IPS DF 4.7 (cell line): ENCODE data around the gene FBN1.
A peak's percentile ranks its signal among the peaks of the same experiment; 100 is the strongest.

Experiments used
- DNase-seq: peaks from one replicate; pipeline ENCODE4 v3.0.0-alpha.2; 2013; ENCODE audit warnings: low spot score; ENCODE audit errors: extremely low read depth

The FBN1 gene

GRCh38 chr15:48472756-48473155 is 172.8 kb downstream of the FBN1 start:
- no peak for DNase-seq

- no peak for DNase-seq
Observed at GRCh38 chr15:48471073-48471472, 174.4 kb downstream of the FBN1 start.

GRCh38 chr15:48470096-48470495 is 175.4 kb downstream of the FBN1 start:
- no peak for DNase-seq

- no peak for DNase-seq
Observed at GRCh38 chr15:48469681-48470080, 175.8 kb downstream of the FBN1 start.

- no peak for DNase-seq
Observed at GRCh38 chr15:48469271-48469670, 176.2 kb downstream of the FBN1 start.

- no peak for DNase-seq
Observed at GRCh38 chr15:48467801-48468200, 177.7 kb downstream of the FBN1 start.

GRCh38 chr15:48466820-48467219 is 178.7 kb downstream of the FBN1 start:
- no peak for DNase-seq

GRCh38 chr15:48466079-48466478 is 179.4 kb downstream of the FBN1 start:
- DNase-seq, result no peak

GRCh38 chr15:48465410-48465809 is 180.1 kb downstream of the FBN1 start:
- DNase-seq, result no peak

- DNase-seq, result no peak
Observed at GRCh38 chr15:48463366-48463880, 182.1 kb downstream of the FBN1 start.

- no peak for DNase-seq
Observed at GRCh38 chr15:48462688-48463087, 182.8 kb downstream of the FBN1 start.

- no peak for DNase-seq
Observed at GRCh38 chr15:48459571-48460442, 185.7 kb downstream of the FBN1 start.

- DNase-seq, result no peak
Observed at GRCh38 chr15:48458876-48459275, 186.6 kb downstream of the FBN1 start.

- DNase-seq, result no peak
Observed at GRCh38 chr15:48456134-48456533, 189.4 kb downstream of the FBN1 start.

GRCh38 chr15:48451736-48452135 is 193.8 kb downstream of the FBN1 start:
- DNase-seq, result no peak

GRCh38 chr15:48451241-48451640 is 194.3 kb downstream of the FBN1 start:
- no peak for DNase-seq

- DNase-seq, result no peak
Observed at GRCh38 chr15:48449734-48450133, 195.8 kb downstream of the FBN1 start.

- no peak for DNase-seq
Observed at GRCh38 chr15:48447657-48448056, 197.9 kb downstream of the FBN1 start.

GRCh38 chr15:48447058-48447457 is 198.5 kb downstream of the FBN1 start:
- DNase-seq, result no peak

GRCh38 chr15:48442011-48442410 is 203.5 kb downstream of the FBN1 start:
- DNase-seq, result no peak

GRCh38 chr15:48440084-48440483 is 205.4 kb downstream of the FBN1 start:
- peak; percentile 14 for DNase-seq

- no peak for DNase-seq
Observed at GRCh38 chr15:48437178-48437577, 208.3 kb downstream of the FBN1 start.

- DNase-seq, result no peak
Observed at GRCh38 chr15:48435321-48435720, 210.2 kb downstream of the FBN1 start.
